Upper lobe of right lung (tissue), 1 donor: ENCODE measurements around the gene DEGS2. TPM values are rescaled to one million over a fixed set of nuclear protein-coding genes. Genes with fewer than 3 reads are reported as not detected.
A peak's percentile ranks its signal among the peaks of the same experiment; 100 is the strongest.

Experiments used
- ATAC-seq: fragments of 200-7000 bp; cut with Tn5 transposase; one replicate; pipeline ENCODE4 v1.9.1; 2020; ENCODE audit warnings: mild to moderate bottlenecking, moderate library complexity
- DNase-seq: peaks from one replicate; pipeline ENCODE4 v3.0.0-alpha.2; 2020
- H3K27ac ChIP-seq: fragments of 200-600 bp; one replicate; pipeline ENCODE4 v1.8.0; 2022
- H3K27me3 ChIP-seq: fragments of 200-600 bp; one replicate; pipeline ENCODE4 v1.8.0; 2022; ENCODE audit warnings: mild to moderate bottlenecking
- H3K36me3 ChIP-seq: fragments of 200-600 bp; one replicate; pipeline ENCODE4 v1.8.0; 2022
- H3K4me1 ChIP-seq: fragments of 200-600 bp; one replicate; pipeline ENCODE4 v1.8.0; 2022
- H3K4me3 ChIP-seq: fragments of 200-600 bp; one replicate; pipeline ENCODE4 v1.8.0; 2022; ENCODE audit warnings: mild to moderate bottlenecking
- H3K9me3 ChIP-seq: fragments of 200-600 bp; one replicate; pipeline ENCODE4 v1.8.0; 2022
- CTCF ChIP-seq: fragments of 200-600 bp; IDR thresholded peaks from one replicate; pipeline ENCODE4 v1.8.0; 2022; ENCODE audit warnings: antibody characterized with exemption
- intact Hi-C: fragments of 100-400 bp; cut with DNase I; formaldehyde crosslinking; loops from one replicate; pipeline ENCODE4 v1.11.0; 2022
- microRNA-seq: library from miRNA; unstranded; fragments of <30 nt; microRNA quantifications from one replicate; pipeline ENCODE4 v1.2.0, GENCODE V29; 2020; ENCODE audit warnings: borderline microRNAs expressed
- total RNA-seq: library from RNA; stranded (reverse); fragmentation: NEBNext Ultra II Directional; extraction: Animal tissue kit (Norgen Biotek cat#: 25700); gene quantifications from one replicate; pipeline ENCODE4 v1.2.1, GENCODE V29; 2021
- donor health status: DM: no; HTN: yes; CAD: no; lungs with severe emphysema.

DEGS2 gene
- total RNA-seq, 1 donor from 2014 or later = 1.7 TPM

DNA sequence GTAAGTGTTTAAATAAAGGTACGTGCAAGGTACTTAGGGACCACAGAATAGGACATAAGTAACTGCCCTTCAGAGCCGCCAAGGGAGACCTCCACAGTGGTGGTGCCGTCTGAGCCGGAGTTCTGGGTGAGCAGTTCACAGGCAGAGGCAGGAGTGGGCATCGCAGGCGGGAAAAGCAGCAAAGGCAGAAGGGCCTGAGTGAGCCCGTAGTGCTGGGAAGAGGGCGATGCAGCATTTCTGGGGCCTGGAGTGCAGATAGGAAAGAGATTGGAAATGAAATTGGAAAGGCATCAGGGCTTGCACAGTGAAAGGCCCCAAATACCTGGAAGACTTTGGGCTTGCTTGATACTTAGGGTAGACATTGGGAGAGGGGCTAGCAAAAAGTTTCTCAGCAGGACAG lies 61.3 kb downstream of the DEGS2 start:
- TF ChIP-seq CTCF = no peak
- ATAC-seq (no peak), DNase-seq (no peak)
- Histone ChIP-seq H3K9me3 (no peaks in the 10 kb centered on the region), H3K36me3 (peaks cover 20% of the 10 kb centered on the region), H3K27ac (no peak overlapping the region), H3K27me3 (no peaks in the 10 kb centered on the region), H3K4me3 (no peak overlapping the region), H3K4me1 (peaks cover 14% of the 10 kb centered on the region)
- intact Hi-C loops = no loop called here

GRCh38 chr14:100096656-100097055 lies 62.8 kb downstream of the DEGS2 start:
- intact Hi-C loops = no loop called here
- no peak for TF ChIP-seq CTCF
- H3K4me3 ChIP-seq = no peak overlapping the region

More at GRCh38 chr14:100096656-100097055, 62.8 kb downstream of the DEGS2 start:
- Histone ChIP-seq H3K9me3 (no peaks in the 10 kb centered on the region), H3K36me3 (peaks cover 20% of the 10 kb centered on the region), H3K27ac (no peak overlapping the region), H3K27me3 (no peaks in the 10 kb centered on the region), H3K4me1 (peaks cover 5% of the 10 kb centered on the region)
- ATAC-seq (no peak), DNase-seq (no peak)

Small RNA genes lying within 50 kb of the gene (microRNA-seq; reads per million reads assigned to microRNA genes)
- gene MIR151B (89.0 reads per million, percentile 64 among the genes with 10 or more reads in this experiment), gene MIR342 (2,365 reads per million, percentile 89 among the genes with 10 or more reads in this experiment)

Other genes starting within 250 kb of the DEGS2 start
- gene EVL, start 94.2 kb downstream of the DEGS2 start, total RNA-seq = 206 TPM
- gene YY1, start 79.5 kb upstream of the DEGS2 start, total RNA-seq = 69.4 TPM
- 104 TPM for gene SLC25A29, start 146.8 kb upstream of the DEGS2 start, total RNA-seq
- not detected for gene SLC25A47, start 163.7 kb upstream of the DEGS2 start, total RNA-seq
- gene WDR25, start 216.8 kb upstream of the DEGS2 start, total RNA-seq = 7.9 TPM